ENCODE measurements around the gene ZNF438. TPM values are rescaled to one million over a fixed set of nuclear protein-coding genes. Genes with fewer than 3 reads are reported as not detected.
"Not testable (repeated sequence)": the region's sequence is repeated elsewhere in the genome, so short reads cannot be mapped to it uniquely, and the experiment has no call there.

The ZNF438 gene
- polyA plus RNA-seq, 1 donor, result 7.3 TPM

DNA sequence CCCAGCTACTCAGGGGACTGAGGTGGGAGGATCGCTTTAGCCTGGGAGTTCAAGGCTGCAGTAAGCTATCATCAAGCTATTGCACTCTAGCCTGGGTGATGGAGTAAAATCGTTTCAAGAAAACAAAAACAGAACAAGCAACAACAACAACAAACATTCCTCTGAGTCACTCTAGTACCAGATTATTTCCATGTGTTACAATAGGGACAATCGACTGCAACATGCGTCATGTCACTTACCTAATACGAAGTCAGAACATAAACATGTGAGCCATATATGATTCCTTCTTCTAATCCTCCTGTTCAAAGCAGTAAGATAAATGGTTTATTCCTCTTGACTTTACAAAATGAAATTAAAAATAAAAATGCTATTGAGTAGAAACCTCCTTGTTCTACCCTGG is 57.3 kb downstream of the ZNF438 start:
- H3K4me3 ChIP-seq (ENCODE audit: low read length), result no peak overlapping the region
- H3K36me3 ChIP-seq (ENCODE audit: control insufficient read depth, insufficient read depth, low read length), result no peaks in the 10 kb centered on the region
- no peaks in the 10 kb centered on the region for H3K4me1 ChIP-seq (ENCODE audit: control insufficient read depth, insufficient read depth, low read length)
- H3K9me3 ChIP-seq (ENCODE audit: control insufficient read depth, low read depth, low read length), result no peaks in the 10 kb centered on the region
- DNase-seq, result no peak
- WGBS (ENCODE audit: insufficient coverage, low lambda C conversion rate), result 100% methylated on average over 4 of the region's 5 CpGs
- H3K27me3 ChIP-seq (ENCODE audit: control insufficient read depth, insufficient read depth, low read length), result no peaks in the 10 kb centered on the region
- H3K27ac ChIP-seq (ENCODE audit: low read length), result no peak overlapping the region

- no peak overlapping the region for H3K27ac ChIP-seq (ENCODE audit: low read length)
Measured at GRCh38 chr10:30973737-30974136, 57.9 kb downstream of the ZNF438 start.

GRCh38 chr10:30970760-30971460 is 60.8 kb downstream of the ZNF438 start:
- Histone ChIP-seq H3K4me1 (ENCODE audit: control insufficient read depth, insufficient read depth, low read length) (no peaks in the 10 kb centered on the region), H3K36me3 (ENCODE audit: control insufficient read depth, insufficient read depth, low read length) (no peaks in the 10 kb centered on the region), H3K4me3 (ENCODE audit: low read length) (no peak overlapping the region), H3K27ac (ENCODE audit: low read length) (no peak overlapping the region), H3K27me3 (ENCODE audit: control insufficient read depth, insufficient read depth, low read length) (no peaks in the 10 kb centered on the region), H3K9me3 (ENCODE audit: control insufficient read depth, low read depth, low read length) (no peaks in the 10 kb centered on the region)
- WGBS (ENCODE audit: insufficient coverage, low lambda C conversion rate), result 90% methylated on average over 3 of the region's 4 CpGs
- DNase-seq, result no peak

More at GRCh38 chr10:30973737-30974136, 57.9 kb downstream of the ZNF438 start:
- H3K27me3 ChIP-seq (ENCODE audit: control insufficient read depth, insufficient read depth, low read length), result no peaks in the 10 kb centered on the region
- WGBS (ENCODE audit: insufficient coverage, low lambda C conversion rate), result 0% methylated on average over 1 of the region's 6 CpGs
- DNase-seq, result no peak
- no peaks in the 10 kb centered on the region for H3K36me3 ChIP-seq (ENCODE audit: control insufficient read depth, insufficient read depth, low read length)
- H3K4me3 ChIP-seq (ENCODE audit: low read length), result no peak overlapping the region
- no peaks in the 10 kb centered on the region for H3K4me1 ChIP-seq (ENCODE audit: control insufficient read depth, insufficient read depth, low read length)
- H3K9me3 ChIP-seq (ENCODE audit: control insufficient read depth, low read depth, low read length), result no peaks in the 10 kb centered on the region

- no peaks in the 10 kb centered on the region for H3K4me1 ChIP-seq (ENCODE audit: control insufficient read depth, insufficient read depth, low read length)
Measured at GRCh38 chr10:30968711-30969110, 63.0 kb downstream of the ZNF438 start.

GRCh38 chr10:30967650-30968410 is 63.8 kb downstream of the ZNF438 start:
- no peaks in the 10 kb centered on the region for H3K9me3 ChIP-seq (ENCODE audit: control insufficient read depth, low read depth, low read length)
- DNase-seq, result no peak
- H3K4me1 ChIP-seq (ENCODE audit: control insufficient read depth, insufficient read depth, low read length), result no peaks in the 10 kb centered on the region
- H3K4me3 ChIP-seq (ENCODE audit: low read length), result no peak overlapping the region
- no peak overlapping the region for H3K27ac ChIP-seq (ENCODE audit: low read length)
- H3K36me3 ChIP-seq (ENCODE audit: control insufficient read depth, insufficient read depth, low read length), result no peaks in the 10 kb centered on the region
- WGBS (ENCODE audit: insufficient coverage, low lambda C conversion rate), result no CpG with 5 or more reads among the region's 6 CpGs
- H3K27me3 ChIP-seq (ENCODE audit: control insufficient read depth, insufficient read depth, low read length), result no peaks in the 10 kb centered on the region

More at GRCh38 chr10:30968711-30969110, 63.0 kb downstream of the ZNF438 start:
- Histone ChIP-seq H3K27ac (ENCODE audit: low read length) (no peak overlapping the region), H3K9me3 (ENCODE audit: control insufficient read depth, low read depth, low read length) (no peaks in the 10 kb centered on the region), H3K27me3 (ENCODE audit: control insufficient read depth, insufficient read depth, low read length) (no peaks in the 10 kb centered on the region), H3K4me3 (ENCODE audit: low read length) (no peak overlapping the region), H3K36me3 (ENCODE audit: control insufficient read depth, insufficient read depth, low read length) (no peaks in the 10 kb centered on the region)
- no CpG with 5 or more reads among the region's 3 CpGs for WGBS (ENCODE audit: insufficient coverage, low lambda C conversion rate)
- no peak for DNase-seq

DNA sequence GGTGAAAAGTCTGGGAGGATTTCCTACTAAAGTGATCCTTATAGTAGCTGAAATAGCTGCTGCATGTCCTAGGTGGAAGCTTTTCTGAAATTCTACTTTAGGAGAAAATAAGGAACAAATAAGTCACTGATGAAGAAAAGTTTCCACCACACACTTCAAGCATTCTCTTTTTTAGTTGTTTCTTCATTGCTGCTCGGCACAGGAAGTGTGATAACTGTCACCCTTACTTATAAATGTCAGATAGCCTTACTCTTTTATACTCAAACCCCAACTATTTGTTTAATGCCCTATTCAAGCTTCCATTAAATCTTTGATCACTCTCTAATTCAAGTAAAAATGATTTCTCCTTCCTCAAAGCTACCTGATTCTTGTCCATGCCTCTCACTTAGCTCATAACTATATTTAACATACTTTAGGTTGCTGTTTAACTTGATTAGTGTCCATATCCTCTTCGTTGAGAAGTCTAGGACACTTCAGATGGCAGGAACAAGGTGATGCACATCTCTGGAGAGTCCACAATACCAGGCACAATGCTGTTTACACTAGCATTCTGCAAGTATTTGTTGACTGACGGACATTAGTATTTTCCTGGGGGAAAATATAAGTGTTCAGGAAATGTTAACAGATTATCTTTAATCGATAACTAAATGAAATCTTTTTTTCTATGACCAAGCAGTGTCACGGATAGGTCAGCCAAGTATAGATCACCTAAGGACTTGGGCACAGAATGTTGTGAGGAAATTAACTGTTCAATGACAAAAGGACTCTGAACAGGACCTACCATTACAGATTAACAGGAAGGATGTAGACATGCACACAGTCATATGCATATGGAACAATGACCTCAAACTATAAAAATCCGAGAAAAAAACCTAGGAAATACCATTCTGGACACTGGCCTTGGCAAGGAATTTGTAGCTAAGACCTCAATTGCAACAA is 67.4 kb downstream of the ZNF438 start:
- no peaks in the 10 kb centered on the region for H3K9me3 ChIP-seq (ENCODE audit: control insufficient read depth, low read depth, low read length)

GRCh38 chr10:30962522-30962921 is 69.1 kb downstream of the ZNF438 start:
- 96% methylated on average over 2 of the region's 4 CpGs for WGBS (ENCODE audit: insufficient coverage, low lambda C conversion rate)
- no peak for DNase-seq
- Histone ChIP-seq H3K27ac (ENCODE audit: low read length) (no peak overlapping the region), H3K4me3 (ENCODE audit: low read length) (no peak overlapping the region), H3K4me1 (ENCODE audit: control insufficient read depth, insufficient read depth, low read length) (no peaks in the 10 kb centered on the region), H3K27me3 (ENCODE audit: control insufficient read depth, insufficient read depth, low read length) (no peaks in the 10 kb centered on the region), H3K36me3 (ENCODE audit: control insufficient read depth, insufficient read depth, low read length) (no peaks in the 10 kb centered on the region), H3K9me3 (ENCODE audit: control insufficient read depth, low read depth, low read length) (no peaks in the 10 kb centered on the region)

More for the DNA sequence above, 67.4 kb downstream of the ZNF438 start:
- 90% methylated on average over 3 of the region's 6 CpGs for WGBS (ENCODE audit: insufficient coverage, low lambda C conversion rate)
- Histone ChIP-seq H3K4me1 (ENCODE audit: control insufficient read depth, insufficient read depth, low read length) (no peaks in the 10 kb centered on the region), H3K27ac (ENCODE audit: low read length) (no peak overlapping the region), H3K27me3 (ENCODE audit: control insufficient read depth, insufficient read depth, low read length) (no peaks in the 10 kb centered on the region), H3K4me3 (ENCODE audit: low read length) (no peak overlapping the region), H3K36me3 (ENCODE audit: control insufficient read depth, insufficient read depth, low read length) (no peaks in the 10 kb centered on the region)
- DNase-seq, result no peak

DNA sequence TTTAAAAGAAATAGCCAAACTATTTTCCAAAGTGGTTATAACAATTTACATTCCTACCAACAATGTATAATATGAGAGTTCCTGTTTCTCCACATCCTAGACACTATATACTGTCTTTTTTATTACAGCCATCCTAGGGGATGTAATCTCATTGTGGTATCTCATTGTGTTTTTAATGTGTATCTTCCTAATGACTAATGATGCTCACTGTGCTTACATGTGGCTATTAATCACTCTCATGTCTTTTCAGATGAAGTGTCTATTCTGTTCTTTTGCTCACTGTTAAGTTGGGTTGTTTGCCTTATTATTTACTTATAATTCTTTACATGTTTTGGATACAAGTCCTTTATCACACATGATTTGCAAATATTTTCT is 71.8 kb downstream of the ZNF438 start:
- no peak for DNase-seq
- Histone ChIP-seq H3K27me3 (ENCODE audit: control insufficient read depth, insufficient read depth, low read length) (no peaks in the 10 kb centered on the region), H3K4me3 (ENCODE audit: low read length) (no peak overlapping the region), H3K36me3 (ENCODE audit: control insufficient read depth, insufficient read depth, low read length) (no peaks in the 10 kb centered on the region), H3K9me3 (ENCODE audit: control insufficient read depth, low read depth, low read length) (no peaks in the 10 kb centered on the region), H3K4me1 (ENCODE audit: control insufficient read depth, insufficient read depth, low read length) (no peaks in the 10 kb centered on the region), H3K27ac (ENCODE audit: low read length) (no peak overlapping the region)

DNA sequence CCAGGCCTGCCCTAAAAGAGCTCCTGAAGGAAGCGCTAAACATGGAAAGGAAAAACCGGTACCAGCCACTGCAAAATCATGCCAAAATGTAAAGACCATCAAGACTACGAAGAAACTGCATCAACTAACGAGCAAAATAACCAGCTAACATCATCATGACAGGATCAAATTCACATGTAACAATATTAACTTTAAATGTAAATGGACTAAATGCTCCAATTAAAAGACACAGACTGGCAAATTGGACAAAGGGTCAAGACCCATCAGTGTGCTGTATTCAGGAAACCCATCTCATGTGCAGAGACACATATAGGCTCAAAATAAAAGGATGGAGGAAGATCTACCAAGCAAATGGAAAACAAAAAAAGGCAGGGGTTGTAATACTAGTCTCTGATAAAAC is 82.4 kb downstream of the ZNF438 start:
- no CpG with 5 or more reads among the region's 4 CpGs for WGBS (ENCODE audit: insufficient coverage, low lambda C conversion rate)
- H3K27ac ChIP-seq (ENCODE audit: low read length); H3K9me3 ChIP-seq (ENCODE audit: control insufficient read depth, low read depth, low read length): not testable (repeated sequence)

DNA sequence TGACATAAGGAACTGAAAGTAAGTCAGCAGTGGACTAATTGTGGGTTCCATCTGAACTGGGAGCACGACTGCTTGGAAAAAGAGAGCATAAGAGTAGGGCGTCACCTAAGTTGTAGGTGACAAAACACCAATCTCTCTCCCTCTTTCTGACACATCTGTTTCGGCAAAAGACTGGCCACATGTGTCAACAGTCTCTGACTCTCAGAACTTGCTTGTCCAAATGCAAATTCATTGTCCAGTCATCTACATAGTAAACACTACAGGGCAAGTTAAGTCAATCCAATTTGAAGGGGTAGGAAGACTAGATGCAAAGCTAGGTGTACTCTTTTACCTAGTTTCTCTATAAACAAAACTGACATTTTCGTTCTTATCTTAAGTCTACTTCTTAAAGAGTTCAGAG is 87.7 kb downstream of the ZNF438 start:
- no peaks in the 10 kb centered on the region for H3K9me3 ChIP-seq (ENCODE audit: control insufficient read depth, low read depth, low read length)
- DNase-seq, result no peak
- H3K4me1 ChIP-seq (ENCODE audit: control insufficient read depth, insufficient read depth, low read length), result no peaks in the 10 kb centered on the region
- 57% methylated on average over 1 of the region's 4 CpGs for WGBS (ENCODE audit: insufficient coverage, low lambda C conversion rate)
- no peaks in the 10 kb centered on the region for H3K36me3 ChIP-seq (ENCODE audit: control insufficient read depth, insufficient read depth, low read length)
- H3K4me3 ChIP-seq (ENCODE audit: low read length), result no peak overlapping the region
- H3K27me3 ChIP-seq (ENCODE audit: control insufficient read depth, insufficient read depth, low read length), result no peaks in the 10 kb centered on the region
- no peak overlapping the region for H3K27ac ChIP-seq (ENCODE audit: low read length)

More for the DNA sequence above, 82.4 kb downstream of the ZNF438 start:
- DNase-seq; H3K4me3 ChIP-seq (ENCODE audit: low read length); H3K4me1 ChIP-seq (ENCODE audit: control insufficient read depth, insufficient read depth, low read length); H3K27me3 ChIP-seq (ENCODE audit: control insufficient read depth, insufficient read depth, low read length); H3K36me3 ChIP-seq (ENCODE audit: control insufficient read depth, insufficient read depth, low read length): not testable (repeated sequence)

All from large intestine (tissue), 3 donors.